ENCODE results near the gene PTPRJ.

PTPRJ gene

GRCh38 chr11:47979378-47980087, 826 bp upstream of the PTPRJ start:
- no peaks in the 10 kb centered on the region for H3K79me2 ChIP-seq (ENCODE audit: insufficient read depth, low read length)
- H3K9me3 ChIP-seq (ENCODE audit: insufficient read depth, low read depth, low read length): no peaks in the 10 kb centered on the region
- no peak overlapping the region for H3K9ac ChIP-seq (ENCODE audit: low read depth, low read length, poor library complexity, severe bottlenecking)
- TF ChIP-seq EZH2phosphoT487 (IDR thresholded peaks at IDR 0.05; ENCODE audit: borderline replicate concordance): no peak
- TF ChIP-seq, protein P1, sequence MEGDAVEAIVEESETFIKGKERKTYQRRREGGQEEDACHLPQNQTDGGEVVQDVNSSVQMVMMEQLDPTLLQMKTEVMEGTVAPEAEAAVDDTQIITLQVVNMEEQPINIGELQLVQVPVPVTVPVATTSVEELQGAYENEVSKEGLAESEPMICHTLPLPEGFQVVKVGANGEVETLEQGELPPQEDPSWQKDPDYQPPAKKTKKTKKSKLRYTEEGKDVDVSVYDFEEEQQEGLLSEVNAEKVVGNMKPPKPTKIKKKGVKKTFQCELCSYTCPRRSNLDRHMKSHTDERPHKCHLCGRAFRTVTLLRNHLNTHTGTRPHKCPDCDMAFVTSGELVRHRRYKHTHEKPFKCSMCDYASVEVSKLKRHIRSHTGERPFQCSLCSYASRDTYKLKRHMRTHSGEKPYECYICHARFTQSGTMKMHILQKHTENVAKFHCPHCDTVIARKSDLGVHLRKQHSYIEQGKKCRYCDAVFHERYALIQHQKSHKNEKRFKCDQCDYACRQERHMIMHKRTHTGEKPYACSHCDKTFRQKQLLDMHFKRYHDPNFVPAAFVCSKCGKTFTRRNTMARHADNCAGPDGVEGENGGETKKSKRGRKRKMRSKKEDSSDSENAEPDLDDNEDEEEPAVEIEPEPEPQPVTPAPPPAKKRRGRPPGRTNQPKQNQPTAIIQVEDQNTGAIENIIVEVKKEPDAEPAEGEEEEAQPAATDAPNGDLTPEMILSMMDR (conservative IDR thresholded peaks at IDR 0.05; ENCODE audit: low read length): no peak
- H3K36me3 ChIP-seq (ENCODE audit: insufficient read depth, low read length): no peaks in the 10 kb centered on the region
- no peaks in the 10 kb centered on the region for H3F3A ChIP-seq (ENCODE audit: low read depth)
- H3K9me2 ChIP-seq (replicated peaks; ENCODE audit: low read depth, low read length): no peaks in the 10 kb centered on the region
- H3K4me2 ChIP-seq (ENCODE audit: low read depth, low read length, poor library complexity, severe bottlenecking): peak overlapping the region; percentile 69
- H2AFZ ChIP-seq (ENCODE audit: low read length): no peak overlapping the region
- peaks cover 20% of the 10 kb centered on the region for H3K27me3 ChIP-seq (ENCODE audit: insufficient read depth, low read length, poor library complexity, severe bottlenecking)
- peaks cover 6% of the 10 kb centered on the region for H3K4me1 ChIP-seq (ENCODE audit: insufficient read depth, low read length, poor library complexity, severe bottlenecking)
- peak overlapping the region; percentile 70 for H3K4me3 ChIP-seq (ENCODE audit: low read length, poor library complexity, severe bottlenecking)
- H4K20me1 ChIP-seq (ENCODE audit: insufficient read depth, low read length, poor library complexity, severe bottlenecking): no peaks in the 10 kb centered on the region

- H3F3A ChIP-seq (ENCODE audit: low read depth): no peaks in the 10 kb centered on the region
- no peaks in the 10 kb centered on the region for H3K9me3 ChIP-seq (ENCODE audit: insufficient read depth, low read depth, low read length)
- no peaks in the 10 kb centered on the region for H3K9me2 ChIP-seq (replicated peaks; ENCODE audit: low read depth, low read length)
- no peaks in the 10 kb centered on the region for H3K79me2 ChIP-seq (ENCODE audit: insufficient read depth, low read length)
- TF ChIP-seq EZH2phosphoT487 (IDR thresholded peaks at IDR 0.05; ENCODE audit: borderline replicate concordance): no peak
- TF ChIP-seq, protein P1 (conservative IDR thresholded peaks at IDR 0.05; ENCODE audit: low read length): no peak
- peak overlapping the region; percentile 68 for H2AFZ ChIP-seq (ENCODE audit: low read length)
- H3K27me3 ChIP-seq (ENCODE audit: insufficient read depth, low read length, poor library complexity, severe bottlenecking): peaks cover 20% of the 10 kb centered on the region
- H4K20me1 ChIP-seq (ENCODE audit: insufficient read depth, low read length, poor library complexity, severe bottlenecking): no peaks in the 10 kb centered on the region
- H3K9ac ChIP-seq (ENCODE audit: low read depth, low read length, poor library complexity, severe bottlenecking): peak overlapping the region; percentile 53
- peak overlapping the region; percentile 69 for H3K4me2 ChIP-seq (ENCODE audit: low read depth, low read length, poor library complexity, severe bottlenecking)
- peaks cover 4% of the 10 kb centered on the region for H3K4me1 ChIP-seq (ENCODE audit: insufficient read depth, low read length, poor library complexity, severe bottlenecking)
- H3K4me3 ChIP-seq (ENCODE audit: low read length, poor library complexity, severe bottlenecking): peak overlapping the region; percentile 70
- H3K36me3 ChIP-seq (ENCODE audit: insufficient read depth, low read length): no peaks in the 10 kb centered on the region
Observed at GRCh38 chr11:47980907-47981621, 705 bp downstream of the PTPRJ start.

DNA sequence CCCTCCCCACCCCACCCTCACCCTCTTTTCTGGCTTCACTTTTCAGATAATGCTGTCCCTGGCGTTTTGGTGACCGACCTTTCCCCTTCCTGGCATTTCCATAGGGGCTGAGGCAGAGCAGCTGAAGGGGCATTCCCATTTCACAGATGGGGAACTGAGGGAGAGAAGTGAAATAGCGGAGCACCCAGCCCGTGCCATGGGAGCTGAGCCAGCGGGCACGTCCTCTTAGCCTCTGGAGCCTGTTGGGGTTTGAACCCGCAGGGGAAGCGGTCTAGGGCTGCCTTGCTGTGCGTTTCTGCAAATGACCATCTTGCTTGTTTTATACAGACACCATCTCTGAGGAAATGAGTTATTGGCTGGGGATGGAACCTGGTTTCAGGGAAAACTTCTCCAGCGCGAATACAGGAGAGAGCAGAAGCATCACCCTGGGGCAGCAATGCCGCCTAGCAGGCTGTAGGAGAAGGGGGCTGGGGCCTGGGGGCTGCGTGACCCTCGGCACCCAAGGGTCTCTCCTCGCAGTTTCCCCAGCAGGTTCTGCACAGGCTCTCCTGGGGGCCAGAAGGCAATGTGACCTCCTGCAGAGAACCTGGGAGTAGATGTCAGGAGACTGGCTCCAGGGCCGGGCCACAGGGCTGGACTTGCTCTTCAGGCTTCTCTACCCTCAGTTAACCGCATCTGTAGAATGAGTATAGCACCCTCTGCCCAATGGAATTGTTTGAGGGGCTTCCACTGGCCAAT, 1.5 kb downstream of the PTPRJ start:
- Histone ChIP-seq H4K20me1 (ENCODE audit: insufficient read depth, low read length, poor library complexity, severe bottlenecking) (no peaks in the 10 kb centered on the region), H3K4me1 (ENCODE audit: insufficient read depth, low read length, poor library complexity, severe bottlenecking) (peaks cover 4% of the 10 kb centered on the region), H3K36me3 (ENCODE audit: insufficient read depth, low read length) (no peaks in the 10 kb centered on the region), H3K9me2 (replicated peaks; ENCODE audit: low read depth, low read length) (no peaks in the 10 kb centered on the region), H3K9ac (ENCODE audit: low read depth, low read length, poor library complexity, severe bottlenecking) (peak overlapping the region; percentile 53), H3K79me2 (ENCODE audit: insufficient read depth, low read length) (no peaks in the 10 kb centered on the region), H3K4me2 (ENCODE audit: low read depth, low read length, poor library complexity, severe bottlenecking) (peak overlapping the region; percentile 69), H3K27me3 (ENCODE audit: insufficient read depth, low read length, poor library complexity, severe bottlenecking) (peaks cover 20% of the 10 kb centered on the region), H3K9me3 (ENCODE audit: insufficient read depth, low read depth, low read length) (no peaks in the 10 kb centered on the region), H2AFZ (ENCODE audit: low read length) (no peak overlapping the region; the same call in 1 of the 2 replicates), H3F3A (ENCODE audit: low read depth) (no peaks in the 10 kb centered on the region), H3K4me3 (ENCODE audit: low read length, poor library complexity, severe bottlenecking) (peak overlapping the region; percentile 70)
- no peak for TF ChIP-seq EZH2phosphoT487 (IDR thresholded peaks at IDR 0.05; ENCODE audit: borderline replicate concordance)

Data from Loucy (cell line).